AG10803 (cell line): ENCODE results near the gene IGFLR1.

ENCODE experiments used
- DNase-seq: peaks from one replicate; pipeline ENCODE4 v3.0.0; 2010; ENCODE audit warnings: low read depth
- H3K4me3 ChIP-seq: 2 replicates; pipeline ENCODE4 v1.5.1; 2011; ENCODE audit warnings: mild to moderate bottlenecking, low read length, control low read depth
- TF ChIP-seq, protein P1 (sequence below): conservative IDR thresholded peaks from 2 replicates; pipeline ENCODE4 v1.5.1; 2011; ENCODE audit warnings: mild to moderate bottlenecking, low read length, control low read depth, inconsistent platforms

The IGFLR1 gene

DNA sequence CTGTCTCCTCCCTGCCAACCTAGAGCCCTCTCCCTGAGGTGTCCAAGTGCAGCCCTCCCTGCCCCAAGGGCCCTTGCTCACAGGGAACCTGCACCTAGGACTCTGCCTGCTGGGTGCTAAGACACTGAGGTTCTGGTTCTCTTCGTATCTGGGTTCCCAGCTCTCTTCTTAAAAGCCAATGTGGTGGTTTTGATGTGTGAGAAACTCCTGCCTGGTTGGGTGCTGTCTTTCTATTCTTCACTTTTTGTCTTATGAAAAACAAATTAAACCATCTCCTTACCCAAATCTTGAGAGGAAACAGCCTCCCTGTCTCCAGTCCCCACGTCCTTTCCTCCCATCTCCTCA lies 28.8 kb downstream of the IGFLR1 start:
- DNase-seq, result no peak
- TF ChIP-seq, protein P1, sequence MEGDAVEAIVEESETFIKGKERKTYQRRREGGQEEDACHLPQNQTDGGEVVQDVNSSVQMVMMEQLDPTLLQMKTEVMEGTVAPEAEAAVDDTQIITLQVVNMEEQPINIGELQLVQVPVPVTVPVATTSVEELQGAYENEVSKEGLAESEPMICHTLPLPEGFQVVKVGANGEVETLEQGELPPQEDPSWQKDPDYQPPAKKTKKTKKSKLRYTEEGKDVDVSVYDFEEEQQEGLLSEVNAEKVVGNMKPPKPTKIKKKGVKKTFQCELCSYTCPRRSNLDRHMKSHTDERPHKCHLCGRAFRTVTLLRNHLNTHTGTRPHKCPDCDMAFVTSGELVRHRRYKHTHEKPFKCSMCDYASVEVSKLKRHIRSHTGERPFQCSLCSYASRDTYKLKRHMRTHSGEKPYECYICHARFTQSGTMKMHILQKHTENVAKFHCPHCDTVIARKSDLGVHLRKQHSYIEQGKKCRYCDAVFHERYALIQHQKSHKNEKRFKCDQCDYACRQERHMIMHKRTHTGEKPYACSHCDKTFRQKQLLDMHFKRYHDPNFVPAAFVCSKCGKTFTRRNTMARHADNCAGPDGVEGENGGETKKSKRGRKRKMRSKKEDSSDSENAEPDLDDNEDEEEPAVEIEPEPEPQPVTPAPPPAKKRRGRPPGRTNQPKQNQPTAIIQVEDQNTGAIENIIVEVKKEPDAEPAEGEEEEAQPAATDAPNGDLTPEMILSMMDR, result no peak
- no peak overlapping the region for H3K4me3 ChIP-seq

DNA sequence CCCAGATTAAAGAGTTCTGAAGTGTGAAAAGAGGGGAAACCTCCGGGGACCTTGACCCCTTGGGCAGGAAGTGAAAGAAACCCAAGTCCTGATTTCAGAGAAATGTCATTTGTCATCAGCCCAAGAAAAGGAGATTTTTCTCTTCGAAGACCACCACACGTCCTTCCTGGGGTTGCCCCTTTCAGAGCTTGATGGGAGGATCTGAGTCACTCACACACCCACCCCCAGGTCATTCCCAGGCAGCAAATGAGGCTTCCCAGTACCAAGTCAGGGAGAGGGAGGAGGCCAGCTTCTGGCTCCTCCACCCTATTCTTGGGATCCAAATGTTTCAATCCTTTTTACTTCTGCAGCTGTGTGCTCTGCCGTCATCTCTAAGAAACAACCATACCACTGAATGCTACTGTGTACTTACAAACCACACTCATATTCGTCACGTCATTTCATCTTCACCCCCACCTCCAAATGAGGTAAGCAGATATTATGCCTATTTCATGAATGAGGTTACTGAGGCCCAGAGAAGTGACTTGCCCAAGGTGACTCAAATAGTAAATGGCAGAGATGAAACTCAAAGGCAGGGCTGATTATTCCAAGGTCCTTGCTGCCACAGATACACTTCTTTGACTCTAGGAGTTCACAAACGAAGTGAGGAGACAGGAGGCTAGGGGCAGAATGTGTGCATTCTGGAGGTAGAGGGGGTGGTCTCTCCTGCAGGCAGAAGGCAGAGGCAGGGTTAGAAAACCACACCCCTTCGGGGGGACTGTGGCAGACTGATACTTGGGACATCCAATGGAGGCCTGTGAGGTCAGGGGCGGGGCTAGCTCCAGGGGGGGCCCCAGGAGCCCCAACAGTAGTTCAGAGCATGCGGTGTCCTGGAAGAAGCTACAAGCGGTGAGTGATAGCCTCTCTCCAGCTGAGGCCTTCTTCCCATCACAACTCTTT lies 29.4 kb downstream of the IGFLR1 start:
- no peak for DNase-seq
- H3K4me3 ChIP-seq, result no peak overlapping the region
- TF ChIP-seq, protein P1, result no peak

DNA sequence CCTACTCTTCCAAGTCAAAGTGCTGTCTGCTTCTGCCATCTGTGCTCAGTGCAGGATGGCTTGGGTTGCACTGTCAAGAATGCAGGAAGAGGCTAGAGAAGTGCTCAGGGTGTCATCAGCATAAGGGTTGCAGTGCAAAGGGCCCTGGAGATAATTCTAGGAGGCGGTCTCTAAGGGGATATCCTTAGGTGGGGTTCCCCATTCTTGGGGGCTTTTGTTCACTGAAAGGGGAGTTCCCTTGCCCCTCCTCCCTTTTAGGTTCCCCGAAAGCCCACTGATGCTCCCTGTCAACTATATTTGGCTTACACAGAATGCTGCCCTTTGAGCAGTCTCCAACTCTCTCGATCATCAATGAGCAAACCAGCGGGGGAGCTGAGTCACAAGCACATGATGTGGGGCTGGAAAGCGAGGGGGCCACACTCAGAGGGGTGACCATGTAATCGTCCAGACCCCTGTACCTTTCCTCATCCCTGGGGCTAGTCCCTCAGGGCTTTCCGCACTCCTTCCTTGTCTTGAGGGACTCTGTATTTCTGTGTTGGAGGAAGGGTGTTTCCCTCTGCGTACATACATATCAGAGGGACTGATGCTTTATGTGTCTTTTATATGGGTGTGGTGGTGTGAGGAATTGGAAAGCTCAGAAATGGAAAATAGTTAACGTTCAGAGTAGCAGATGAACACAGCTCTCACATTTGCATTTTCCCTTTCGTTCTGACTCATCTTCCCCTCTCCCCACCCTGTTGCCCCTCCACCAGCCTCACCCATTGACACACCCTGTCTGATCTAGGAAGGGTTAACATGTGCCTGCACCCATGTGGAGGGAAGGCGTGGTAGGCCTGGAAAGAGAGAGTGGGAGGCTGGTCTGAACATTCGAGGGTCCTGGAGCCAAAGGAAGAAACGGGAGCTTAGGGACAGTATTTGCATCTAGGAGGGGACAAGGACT lies 31.2 kb downstream of the IGFLR1 start:
- H3K4me3 ChIP-seq, result no peak overlapping the region
- DNase-seq, result no peak
- TF ChIP-seq, protein P1, result no peak

DNA sequence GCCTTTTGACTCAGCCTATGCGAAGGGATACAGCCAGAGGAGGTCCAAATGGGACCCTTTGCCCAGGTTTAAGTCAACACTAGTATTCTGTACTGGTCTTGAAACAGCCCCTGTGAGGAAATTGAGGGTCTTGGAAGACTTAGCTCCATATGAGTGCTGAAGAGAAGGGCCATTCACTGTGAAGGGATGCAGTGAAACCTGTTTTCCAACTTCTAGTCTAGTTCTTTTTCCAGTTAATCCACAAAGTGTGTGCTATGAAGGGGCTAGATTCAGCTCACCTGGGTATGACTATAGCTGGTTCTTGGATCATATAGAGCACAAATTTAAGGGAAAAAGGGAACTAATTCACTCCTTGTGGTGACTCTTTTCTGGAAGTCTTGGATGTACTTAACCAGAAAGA lies 33.9 kb downstream of the IGFLR1 start:
- TF ChIP-seq, protein P1, result no peak
- H3K4me3 ChIP-seq, result no peak overlapping the region
- DNase-seq, result no peak

DNA sequence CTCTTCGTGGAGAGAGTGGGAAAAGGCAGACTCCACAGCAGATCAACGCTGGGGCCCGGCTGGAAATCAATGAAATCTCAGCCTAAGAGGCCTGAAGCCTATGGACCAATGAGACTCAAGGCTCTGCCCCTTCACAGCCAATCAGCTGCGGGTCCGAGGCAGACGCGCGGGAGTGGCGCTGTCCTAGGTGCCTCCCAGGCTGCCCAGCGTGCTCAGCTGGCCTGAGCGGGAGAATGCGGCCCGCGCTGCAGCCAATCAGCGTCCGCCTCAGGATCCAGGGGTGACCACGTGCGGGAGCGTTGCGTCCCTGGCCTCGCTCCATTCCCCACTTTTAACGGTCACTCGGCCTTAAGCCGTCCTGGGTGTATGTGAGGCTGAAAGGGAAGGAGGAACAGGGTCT lies 38.0 kb downstream of the IGFLR1 start, which contains the start of gene ZBTB32:
Gene ZBTB32 (plus strand): TSS at position 341 of the 400 bp plus-strand sequence. CDS start 10,069 bp downstream, outside the sequence.
- TF ChIP-seq, protein P1, result no peak
- no peak within 1 kb of the TSS for H3K4me3 ChIP-seq
- DNase-seq, result peak; percentile 51

DNA sequence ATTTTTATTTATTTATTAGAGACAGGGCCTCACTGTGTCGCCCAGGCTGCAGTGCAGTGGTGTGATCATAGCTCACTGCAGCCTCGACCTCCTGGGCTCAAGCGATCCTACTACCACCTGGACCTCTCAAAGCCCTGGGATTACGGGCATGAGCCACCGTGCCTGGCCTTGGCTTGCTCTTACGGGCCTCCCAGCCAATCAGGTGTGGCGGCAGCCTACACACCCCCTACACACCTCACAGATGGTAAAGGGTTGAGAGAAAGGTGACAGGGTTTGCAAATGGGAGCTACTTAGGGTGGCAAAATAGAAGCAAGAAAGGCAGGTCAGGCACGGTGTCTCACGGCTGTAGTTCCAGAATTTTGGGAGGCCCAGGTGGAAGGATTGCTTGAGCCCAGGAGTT lies 38.9 kb downstream of the IGFLR1 start:
- TF ChIP-seq, protein P1, result no peak
- no peak overlapping the region for H3K4me3 ChIP-seq
- no peak for DNase-seq
